ENCODE measurements around the gene ORMDL2.
A peak's percentile ranks its signal among the peaks of the same experiment; 100 is the strongest.

The ORMDL2 gene

DNA sequence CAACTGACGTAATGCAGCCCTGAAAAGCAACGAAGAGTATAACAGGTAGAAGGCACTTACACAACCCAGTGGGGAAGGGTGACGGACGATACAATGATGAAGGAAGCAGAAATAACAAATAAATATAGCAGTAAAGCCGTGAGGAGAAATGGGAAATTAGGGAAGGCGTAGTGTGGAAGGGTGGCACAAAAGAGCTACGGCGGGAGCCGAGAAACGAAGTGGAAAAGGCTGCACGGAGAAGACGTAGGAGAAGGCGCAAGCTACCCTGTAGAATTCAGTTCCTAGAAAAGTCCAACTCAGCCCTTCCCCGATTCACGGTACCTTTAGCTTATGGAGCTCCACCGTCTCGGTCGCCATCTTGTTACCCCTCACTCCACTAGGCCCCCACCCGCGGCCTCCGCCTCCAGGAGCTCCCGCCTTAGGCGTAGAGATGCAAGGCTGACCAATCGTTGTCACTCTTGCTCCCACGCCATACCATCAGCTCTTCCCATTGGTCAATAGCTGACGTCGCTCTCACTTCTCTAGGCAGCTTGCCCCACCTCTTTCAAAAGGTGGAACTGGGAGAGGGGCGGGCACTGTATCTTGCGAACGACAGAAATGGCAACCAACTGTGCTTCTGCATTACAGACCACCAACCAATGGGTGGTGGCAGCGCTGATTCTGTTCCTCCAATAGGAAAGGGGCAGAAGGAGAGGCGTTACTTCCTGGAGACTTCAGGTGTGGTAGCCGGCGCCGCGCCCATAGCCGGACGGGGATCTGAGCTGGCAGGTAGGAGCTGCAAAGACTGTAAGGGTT lies at the start of gene ORMDL2, which contains the start of gene SARNP:
TSS of gene ORMDL2 (plus strand) at position 697 of the 795 bp plus-strand sequence. CDS start 959 bp downstream, outside the sequence.
TSS of gene SARNP (minus strand) at position 380 of the 795 bp plus-strand sequence. CDS start at position 357, 23 bp downstream.
- DNase-seq (ENCODE audit: low read depth): peak; percentile 91

GRCh38 chr12:55771736-55772135 lies 46.1 kb upstream of the ORMDL2 start:
- DNase-seq (ENCODE audit: low read depth): no peak

DNA sequence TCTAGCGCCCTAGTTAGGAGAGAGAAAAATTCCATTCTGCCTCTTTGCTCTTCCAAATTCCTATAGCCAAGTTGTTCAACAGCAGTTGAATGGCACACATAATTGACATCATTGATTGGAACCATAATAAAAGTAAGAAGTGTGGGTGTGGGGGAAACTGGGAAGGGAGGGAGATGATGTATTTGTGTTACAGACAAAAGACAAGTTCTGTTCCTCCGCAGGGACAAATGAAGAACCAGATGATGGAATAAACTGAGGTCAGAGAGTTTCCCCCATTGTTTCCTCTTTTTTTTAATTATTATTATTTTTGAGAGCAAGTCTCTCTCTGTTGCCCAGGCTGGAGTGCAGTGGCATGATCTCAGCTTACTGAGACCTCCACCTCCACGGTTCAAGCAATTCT lies 40.0 kb upstream of the ORMDL2 start:
- no peak for DNase-seq (ENCODE audit: low read depth)

DNA sequence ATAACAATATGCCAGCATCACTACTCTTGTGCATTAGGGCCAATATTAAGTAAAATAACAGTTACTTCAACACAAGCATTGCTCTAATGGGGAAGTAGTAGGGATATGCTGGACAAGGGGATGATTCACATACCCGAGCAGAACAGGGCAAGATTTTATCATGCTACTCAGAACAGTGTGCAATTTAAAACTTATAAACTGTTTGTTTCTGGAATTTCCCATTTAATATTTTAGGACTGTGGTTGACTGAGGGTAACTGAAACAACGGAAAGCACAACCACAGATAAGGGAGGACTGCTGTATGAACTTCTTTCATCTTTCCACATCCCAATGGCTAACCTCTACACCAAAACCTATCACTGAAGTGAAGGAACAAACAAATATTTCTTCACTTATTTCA lies 37.2 kb upstream of the ORMDL2 start:
- no peak for DNase-seq (ENCODE audit: low read depth)

GRCh38 chr12:55788546-55788945 lies 29.3 kb upstream of the ORMDL2 start:
- no peak for DNase-seq (ENCODE audit: low read depth)

- no peak for DNase-seq (ENCODE audit: low read depth)
These were observed 28.7 kb upstream of the ORMDL2 start for GRCh38 chr12:55789171-55789570.

DNA sequence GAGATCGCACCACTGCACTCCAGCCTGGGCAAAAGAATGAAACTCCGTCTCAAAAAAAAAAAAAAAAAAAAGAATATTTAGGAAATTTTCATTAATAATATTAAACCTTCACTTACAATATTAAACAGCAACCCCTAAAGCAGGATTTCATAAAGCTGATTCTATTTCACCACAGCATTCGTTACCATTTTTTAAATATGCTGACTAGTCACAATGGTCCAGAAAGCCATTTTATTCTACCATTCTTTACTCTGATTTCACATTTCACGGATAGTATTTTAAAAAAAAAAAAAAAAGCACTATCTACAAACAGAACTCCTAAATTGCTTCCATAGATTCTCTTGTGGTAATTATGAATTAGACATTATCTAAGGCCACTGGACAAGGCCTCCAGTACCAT lies 27.9 kb upstream of the ORMDL2 start:
- no peak for DNase-seq (ENCODE audit: low read depth)

DNA sequence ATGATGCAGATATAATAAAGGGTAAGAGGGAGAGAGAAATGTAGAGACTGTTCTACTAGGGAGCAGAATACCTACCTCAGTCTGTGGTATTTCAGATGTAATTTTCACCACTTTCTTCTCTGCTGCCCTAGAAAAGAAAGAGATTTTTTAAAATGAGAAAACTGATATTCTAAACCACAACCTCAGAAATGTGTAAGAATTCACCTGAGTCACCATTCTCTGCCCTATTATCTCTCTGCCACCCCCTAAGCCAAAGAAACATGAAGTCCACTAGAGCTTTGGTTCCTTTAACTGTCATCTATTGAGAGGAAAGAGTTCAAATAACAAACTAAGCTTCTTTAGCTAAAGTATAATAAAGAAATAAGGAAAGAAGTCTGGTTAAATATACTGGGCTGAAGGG lies 21.9 kb upstream of the ORMDL2 start:
- no peak for DNase-seq (ENCODE audit: low read depth)

- no peak for DNase-seq (ENCODE audit: low read depth)
These were observed 20.8 kb upstream of the ORMDL2 start for GRCh38 chr12:55797068-55797467.

- no peak for DNase-seq (ENCODE audit: low read depth)
These were observed 20.3 kb upstream of the ORMDL2 start for GRCh38 chr12:55797550-55797949.

GRCh38 chr12:55806982-55807381 lies 10.9 kb upstream of the ORMDL2 start:
- no peak for DNase-seq (ENCODE audit: low read depth)

DNA sequence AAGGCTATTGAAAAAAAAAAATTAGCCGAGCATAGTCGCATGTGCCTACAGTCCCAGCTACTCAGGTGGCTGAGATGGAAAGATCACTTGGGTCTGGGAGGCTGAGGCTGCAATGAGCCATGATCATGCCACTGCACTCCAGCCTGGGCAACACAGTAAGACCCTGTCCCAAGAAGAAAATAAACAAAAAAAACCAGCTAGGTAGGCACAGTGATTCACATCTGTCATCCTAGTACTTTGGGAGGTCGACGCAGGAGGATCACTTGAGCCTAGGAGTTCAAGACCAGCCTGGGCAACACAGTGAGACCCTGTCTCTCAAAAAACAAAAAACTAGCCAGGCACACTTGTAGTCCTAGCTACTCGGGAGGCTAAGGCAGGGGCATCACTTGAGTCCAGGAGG lies 8.6 kb upstream of the ORMDL2 start:
- DNase-seq (ENCODE audit: low read depth): no peak

DNA sequence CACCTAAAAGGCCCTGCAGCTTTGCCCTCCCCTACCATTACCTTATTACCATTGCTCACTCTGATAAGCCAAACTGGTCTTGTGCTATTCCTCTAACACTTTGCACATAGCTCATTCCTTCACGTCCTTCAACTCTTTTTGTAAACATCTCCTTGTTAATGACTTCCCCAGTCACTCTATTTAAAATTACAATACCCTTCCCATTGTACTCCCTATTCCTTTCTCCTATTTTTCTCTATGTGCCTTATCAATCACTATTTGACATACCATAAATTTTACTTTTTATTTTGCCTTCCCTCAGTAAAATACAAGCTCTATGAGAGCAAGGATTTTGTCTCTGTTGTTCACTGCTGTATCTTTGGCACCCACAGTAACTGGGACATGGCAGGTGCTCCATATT lies 5.8 kb upstream of the ORMDL2 start:
- DNase-seq (ENCODE audit: low read depth): no peak

DNA sequence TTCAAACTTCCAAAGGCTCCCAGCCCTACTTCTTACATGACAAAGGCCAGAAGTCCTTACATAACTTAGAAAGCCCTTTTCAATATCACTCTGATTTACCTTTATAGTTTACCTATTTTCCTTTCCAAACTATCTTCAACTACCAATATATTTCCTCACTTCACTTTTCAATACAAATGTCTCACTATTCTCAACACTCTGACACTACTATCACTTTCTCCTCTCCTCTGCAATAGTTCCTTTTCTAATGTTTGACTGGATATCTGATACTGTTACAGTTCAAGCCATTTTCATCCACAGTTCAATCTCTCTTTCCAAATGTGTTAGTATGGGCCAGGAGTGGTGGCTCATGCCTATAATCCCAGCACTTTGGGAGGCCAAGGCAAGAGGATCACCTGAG lies 3.6 kb upstream of the ORMDL2 start:
- DNase-seq (ENCODE audit: low read depth): no peak

DNA sequence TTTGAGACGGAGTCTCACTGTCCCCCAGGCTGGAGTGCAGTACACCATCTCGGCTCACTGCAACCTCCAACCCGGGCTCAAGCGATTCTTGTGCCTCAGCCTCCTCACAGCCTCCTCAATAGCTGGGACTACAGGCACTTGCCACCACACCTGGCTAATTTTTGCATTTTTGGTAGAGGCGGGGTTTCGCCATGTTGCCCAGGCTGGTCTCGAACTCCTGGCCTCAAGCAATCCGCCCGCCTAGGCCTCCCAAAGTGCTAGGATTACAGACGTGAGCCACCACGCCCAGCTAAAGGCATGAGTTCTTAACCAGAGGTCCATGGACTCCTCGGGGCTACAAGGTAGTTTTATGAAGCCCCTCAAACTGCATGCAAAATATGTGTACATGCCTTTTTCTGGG lies 2.4 kb upstream of the ORMDL2 start:
- DNase-seq (ENCODE audit: low read depth): no peak

GRCh38 chr12:55816881-55817344 lies 928 bp upstream of the ORMDL2 start:
- DNase-seq (ENCODE audit: low read depth): no peak

DNA sequence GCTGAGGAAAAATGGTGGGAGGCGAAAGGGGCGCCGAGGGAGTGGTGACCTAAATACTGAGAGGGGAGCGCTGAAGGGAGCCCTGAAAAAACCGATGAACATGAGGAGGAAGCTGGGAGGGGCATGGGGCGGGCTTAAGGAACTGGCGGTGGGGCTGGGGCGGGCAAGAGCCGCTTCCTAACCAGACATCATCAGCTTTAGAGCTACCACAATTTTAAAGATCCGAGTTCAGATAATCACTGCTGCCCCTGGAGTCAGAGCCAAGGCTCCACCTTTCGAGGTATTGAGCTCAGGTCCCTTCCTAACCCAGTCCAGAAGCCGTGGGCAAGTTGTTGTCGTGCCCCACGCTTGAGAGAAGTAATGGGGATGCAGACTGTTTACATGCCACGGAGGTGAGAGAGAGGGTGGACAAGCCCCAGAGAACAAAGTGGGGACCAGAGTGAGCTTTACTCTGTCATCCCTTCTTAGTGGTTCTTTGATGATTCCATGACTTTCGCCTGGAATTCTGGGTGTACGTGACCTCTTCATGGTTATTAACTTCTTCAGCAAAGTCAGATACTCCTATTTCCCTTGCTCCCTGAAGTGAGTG lies 393 bp downstream of the ORMDL2 start:
- DNase-seq (ENCODE audit: low read depth): no peak

GRCh38 chr12:55818886-55819285 lies 1.0 kb downstream of the ORMDL2 start:
- DNase-seq (ENCODE audit: low read depth): no peak

- no peak for DNase-seq (ENCODE audit: low read depth)
These were observed 2.8 kb downstream of the ORMDL2 start for GRCh38 chr12:55820679-55821078.

DNA sequence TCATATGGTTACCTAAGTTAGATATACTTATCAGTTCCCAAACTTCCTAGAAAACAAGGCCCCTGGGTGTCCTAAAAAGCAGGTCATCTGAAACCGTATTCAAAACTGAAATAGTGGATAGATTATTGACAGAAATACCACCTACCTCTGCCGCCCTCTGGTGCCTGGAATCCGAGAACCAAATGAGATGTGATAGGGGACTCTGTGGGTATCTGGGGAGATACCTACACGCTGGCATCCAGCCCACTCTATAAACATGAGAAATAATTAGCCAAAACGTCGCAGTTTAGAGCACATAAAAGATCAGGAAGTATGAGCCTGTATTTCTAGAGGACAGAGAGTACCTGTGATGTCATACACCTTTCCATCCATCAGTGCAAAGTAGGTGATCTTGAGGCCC lies 4.4 kb downstream of the ORMDL2 start:
- no peak for DNase-seq (ENCODE audit: low read depth)

DNA sequence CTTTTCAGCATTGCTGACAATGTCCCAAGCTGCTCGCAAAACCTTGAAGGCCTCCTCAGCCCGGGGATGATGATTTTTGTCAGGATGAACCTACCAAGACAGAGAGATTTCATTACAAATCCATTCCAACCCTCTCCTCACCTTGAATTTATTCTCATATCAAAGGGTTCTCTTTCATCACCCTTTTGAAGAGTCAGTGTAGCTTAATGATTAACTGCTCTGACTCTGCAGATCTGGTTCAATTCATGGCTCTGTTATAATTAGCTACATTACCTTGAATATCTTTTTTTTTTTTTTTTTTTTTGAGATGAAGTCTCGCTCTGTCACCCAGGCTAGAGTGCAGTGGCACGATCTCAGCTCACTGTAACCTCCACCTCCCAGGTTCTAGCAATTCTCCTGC lies 5.6 kb downstream of the ORMDL2 start:
- no peak for DNase-seq (ENCODE audit: low read depth)

- no peak for DNase-seq (ENCODE audit: low read depth)
These were observed 6.9 kb downstream of the ORMDL2 start for GRCh38 chr12:55824726-55825125.

GRCh38 chr12:55827806-55828205 lies 10.0 kb downstream of the ORMDL2 start:
- DNase-seq (ENCODE audit: low read depth): no peak

DNA sequence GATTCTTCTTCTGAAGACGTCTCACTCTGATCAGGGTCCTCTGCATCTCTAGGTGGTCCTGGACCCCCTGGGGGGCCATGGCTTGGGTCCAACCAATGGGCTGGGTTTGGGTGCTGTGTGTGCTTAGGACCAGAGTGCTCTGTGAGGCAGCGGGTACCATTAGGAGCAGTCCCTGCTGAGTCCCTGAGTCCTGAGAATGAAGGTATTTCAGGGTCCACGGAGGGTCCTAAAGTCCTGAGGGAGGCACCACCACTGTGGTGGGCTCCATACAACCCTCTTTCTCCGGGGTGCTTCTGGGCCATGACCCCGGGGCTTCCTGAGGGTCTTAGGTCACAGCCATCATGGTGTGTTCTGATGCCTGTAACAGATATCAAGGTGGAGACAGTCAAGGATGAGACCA lies 10.5 kb downstream of the ORMDL2 start:
- no peak for DNase-seq (ENCODE audit: low read depth)

Measured in activated T-helper 1 cell treated with Interleukin-2 at 50 U/mL for 16 hours (primary cell).